Activated T-helper 1 cell treated with Interleukin-2 at 50 U/mL for 16 hours (primary cell): ENCODE results near the gene ORM1.

Source experiments
- DNase-seq: peaks from one replicate; pipeline ENCODE4 v3.0.0-alpha.2; 2020; ENCODE audit warnings: low read depth

Gene ORM1

DNA sequence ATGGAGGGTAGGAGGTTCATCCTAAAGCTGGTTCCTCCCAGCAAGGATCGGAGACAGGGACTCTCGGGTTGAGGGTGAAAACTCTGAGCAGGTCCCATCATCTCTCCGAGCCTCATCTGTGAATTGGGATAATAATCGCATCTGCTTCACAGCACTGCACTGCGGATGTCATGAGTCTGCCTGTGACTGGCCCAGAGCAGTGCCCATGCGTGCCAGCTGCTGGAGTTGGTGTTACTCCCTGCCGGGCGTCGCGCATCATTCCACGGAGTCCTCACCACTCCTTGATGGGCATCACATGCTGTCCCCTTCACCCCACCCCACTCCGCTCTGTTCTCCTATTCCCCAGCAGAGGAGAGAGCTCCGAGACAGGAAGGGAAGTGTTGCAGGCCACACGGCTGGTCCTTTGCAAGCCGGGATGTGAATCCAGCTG is 35.1 kb upstream of the ORM1 start:
- no peak for DNase-seq

- DNase-seq: no peak
Observed at GRCh38 chr9:114288193-114289091, 34.5 kb upstream of the ORM1 start.

DNA sequence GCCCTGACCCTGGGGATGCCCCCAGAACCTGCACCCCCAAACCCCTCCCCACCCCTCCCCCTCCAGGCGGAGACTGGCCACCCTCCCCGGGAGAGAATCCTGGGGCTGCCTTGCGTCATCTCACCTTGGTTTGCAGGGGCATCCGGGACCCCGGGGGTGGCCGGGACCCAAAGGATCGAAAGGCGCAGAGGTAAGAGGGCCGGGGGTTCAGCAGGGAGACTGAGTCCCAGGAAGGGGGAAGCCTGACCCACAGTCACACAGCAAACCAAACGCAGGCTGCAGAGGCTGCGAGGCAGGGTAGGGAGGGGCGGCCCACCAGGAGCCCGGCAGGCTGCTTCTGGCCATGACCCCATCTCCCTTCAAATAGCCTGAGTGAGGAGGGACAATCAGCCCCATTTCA is 33.8 kb upstream of the ORM1 start:
- no peak for DNase-seq

DNA sequence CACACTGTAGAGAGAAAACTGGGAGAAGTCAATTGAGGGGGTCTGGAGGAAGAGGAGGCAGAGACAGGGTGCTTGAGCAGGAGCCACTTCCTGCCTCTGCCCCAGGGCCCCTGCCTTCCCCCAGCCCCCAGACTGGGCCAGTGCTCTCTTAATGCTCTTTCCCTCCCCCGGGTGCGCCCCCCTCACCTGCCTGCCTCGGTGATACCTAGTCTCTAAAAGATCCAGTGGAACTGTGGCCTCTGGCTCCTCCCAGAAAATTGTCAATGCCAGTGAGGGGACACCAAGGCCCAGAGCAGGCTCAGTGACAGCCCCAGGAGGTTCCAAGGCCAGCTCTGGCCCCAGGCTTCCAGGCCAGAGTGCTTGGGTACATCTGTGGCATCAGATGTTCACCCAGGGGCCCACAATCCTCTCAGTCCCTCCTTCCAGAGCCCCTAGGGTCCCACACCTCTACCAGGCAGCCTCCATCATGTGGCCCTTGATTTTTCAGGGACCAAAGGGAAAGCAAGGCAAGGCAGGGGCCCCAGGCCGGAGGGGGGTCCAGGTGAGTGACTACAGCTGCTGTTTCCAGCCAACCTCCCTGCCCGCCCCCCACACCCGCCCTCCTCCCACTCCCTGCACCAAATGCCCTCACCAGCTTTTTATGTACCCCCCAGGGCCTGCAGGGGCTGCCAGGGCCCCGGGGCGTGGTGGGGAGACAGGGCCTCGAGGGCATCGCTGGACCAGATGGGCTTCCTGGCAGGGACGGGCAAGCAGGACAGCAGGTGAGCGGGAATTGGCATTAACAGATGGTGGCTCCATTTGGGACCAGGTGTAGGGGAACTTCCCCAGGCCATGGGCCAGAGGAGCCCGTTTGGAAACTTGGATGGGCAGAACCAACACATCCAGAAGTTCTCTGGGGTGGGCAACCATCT is 33.1 kb upstream of the ORM1 start:
- DNase-seq: no peak

DNA sequence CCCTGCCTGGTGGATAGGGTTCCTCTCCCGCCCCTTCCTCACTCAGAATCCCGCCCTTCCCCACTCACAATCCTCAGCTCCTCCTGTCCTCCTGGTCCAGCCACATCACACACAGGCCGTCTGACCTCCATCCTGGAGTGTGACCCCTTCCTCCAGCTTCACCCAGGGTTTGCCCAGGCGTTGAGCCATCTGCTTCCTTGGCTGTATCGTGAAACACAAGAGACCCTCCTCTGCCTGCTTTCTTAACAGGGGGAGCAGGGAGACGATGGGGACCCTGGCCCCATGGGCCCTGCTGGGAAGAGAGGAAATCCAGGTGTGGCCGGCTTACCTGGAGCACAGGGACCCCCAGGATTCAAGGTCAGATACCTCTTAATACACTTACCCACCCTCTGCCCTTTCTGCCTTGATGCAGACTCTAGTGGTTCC is 32.3 kb upstream of the ORM1 start:
- DNase-seq: no peak

DNA sequence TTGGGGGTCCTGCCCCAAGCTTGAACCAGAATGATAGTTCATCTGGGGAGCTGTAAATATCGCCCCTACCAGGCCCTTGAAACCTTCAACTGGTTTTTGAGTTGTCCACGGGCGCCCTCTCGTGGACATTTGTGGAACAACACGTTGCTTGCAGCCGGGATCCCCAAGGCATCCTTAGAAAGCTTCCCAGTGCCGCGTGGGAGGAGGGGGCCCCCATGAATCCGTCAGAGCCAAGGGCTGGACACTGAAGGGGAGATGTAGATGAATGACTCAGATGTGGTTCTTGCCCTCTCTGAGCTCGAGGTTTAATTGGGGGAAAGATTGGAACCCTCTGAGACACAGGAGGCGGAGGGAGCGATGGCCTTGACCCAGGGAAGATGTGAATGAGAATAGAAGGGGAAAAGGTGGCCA is 31.8 kb upstream of the ORM1 start:
- DNase-seq: peak; percentile 52

- no peak for DNase-seq
Observed at GRCh38 chr9:114291886-114292590, 30.9 kb upstream of the ORM1 start.

DNA sequence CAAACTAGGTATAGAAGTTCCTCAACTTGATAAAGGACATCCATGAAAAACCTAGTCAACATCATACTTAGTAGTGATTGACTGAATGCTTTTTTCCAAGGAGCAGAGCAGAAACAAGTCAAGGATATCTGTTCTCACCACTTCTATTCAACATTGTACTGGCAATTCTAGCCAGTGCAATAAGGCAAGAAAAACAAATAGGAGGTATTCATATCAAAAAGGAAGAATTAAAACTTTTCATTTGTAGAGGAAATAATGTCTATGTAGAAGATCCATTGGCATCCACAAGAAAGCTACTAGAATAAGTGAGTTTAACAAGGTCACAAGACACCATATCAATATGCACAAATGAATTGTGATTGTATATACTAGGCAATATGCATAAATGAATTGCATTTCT is 28.2 kb upstream of the ORM1 start:
- no peak for DNase-seq

DNA sequence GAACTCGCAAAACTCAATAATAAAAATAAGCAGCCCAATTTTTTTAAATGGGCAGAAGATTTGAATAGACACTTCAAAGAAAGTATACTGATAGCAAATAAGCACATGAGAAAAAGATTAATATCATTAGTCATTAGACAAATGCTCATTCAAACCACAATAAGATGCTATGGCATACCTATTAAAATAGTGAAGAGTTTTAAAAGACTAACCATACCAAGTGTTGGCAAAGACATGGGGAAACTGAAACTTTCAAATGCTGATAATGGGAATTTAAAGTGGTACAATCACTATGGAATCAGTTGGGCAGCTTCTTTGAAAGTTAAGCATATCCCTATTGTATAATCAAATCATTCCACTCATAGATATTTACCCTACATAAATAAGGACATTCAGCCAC is 26.6 kb upstream of the ORM1 start:
- no peak for DNase-seq

- DNase-seq: no peak
Observed at GRCh38 chr9:114299286-114300152, 23.4 kb upstream of the ORM1 start.

GRCh38 chr9:114300153-114300845 is 22.6 kb upstream of the ORM1 start:
- DNase-seq: no peak

DNA sequence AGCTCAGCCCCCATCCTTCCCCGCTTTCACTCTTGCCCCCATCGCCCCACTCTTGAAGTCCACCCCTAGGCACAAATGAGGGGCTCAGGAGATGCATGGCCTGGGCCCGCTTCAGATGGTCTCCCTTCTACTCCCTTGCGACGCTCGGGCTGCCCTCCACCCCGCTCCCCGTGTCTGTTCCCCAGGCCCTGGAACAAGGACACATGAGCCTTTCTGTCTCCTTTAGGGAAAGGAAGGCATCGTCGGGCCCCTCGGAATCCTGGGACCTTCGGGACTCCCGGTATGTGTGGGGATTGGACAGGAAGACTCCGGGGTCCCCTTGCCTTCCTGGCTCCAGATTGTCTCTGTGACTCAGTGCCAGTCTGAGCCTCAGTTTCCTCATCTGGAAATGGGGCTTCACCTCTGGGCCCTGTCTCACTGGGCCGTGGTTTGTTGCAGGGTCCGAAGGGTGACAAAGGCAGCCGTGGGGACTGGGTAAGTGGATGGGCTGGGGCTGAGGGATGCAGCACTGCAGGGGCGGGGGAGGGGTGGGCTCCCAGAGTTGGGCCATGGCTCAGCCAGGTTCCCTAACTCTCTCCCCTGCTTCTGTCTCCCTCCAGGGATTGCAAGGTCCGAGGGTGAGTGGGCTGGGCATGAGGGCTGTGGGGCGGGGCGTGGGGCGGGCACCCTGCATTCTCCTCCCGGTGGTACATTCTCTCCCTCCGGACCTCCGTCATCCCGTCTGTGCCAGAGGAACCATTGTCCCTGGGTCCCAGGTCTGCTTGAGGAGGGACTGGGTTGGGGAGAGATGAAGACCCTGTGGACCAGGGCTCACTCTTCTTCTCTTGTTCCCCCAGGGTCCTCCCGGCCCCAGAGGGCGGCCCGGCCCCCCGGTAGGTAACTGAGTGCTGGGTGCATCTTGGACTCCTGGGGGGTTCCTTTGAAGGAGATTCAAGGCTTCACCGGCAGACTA is 21.8 kb upstream of the ORM1 start:
- no peak for DNase-seq

DNA sequence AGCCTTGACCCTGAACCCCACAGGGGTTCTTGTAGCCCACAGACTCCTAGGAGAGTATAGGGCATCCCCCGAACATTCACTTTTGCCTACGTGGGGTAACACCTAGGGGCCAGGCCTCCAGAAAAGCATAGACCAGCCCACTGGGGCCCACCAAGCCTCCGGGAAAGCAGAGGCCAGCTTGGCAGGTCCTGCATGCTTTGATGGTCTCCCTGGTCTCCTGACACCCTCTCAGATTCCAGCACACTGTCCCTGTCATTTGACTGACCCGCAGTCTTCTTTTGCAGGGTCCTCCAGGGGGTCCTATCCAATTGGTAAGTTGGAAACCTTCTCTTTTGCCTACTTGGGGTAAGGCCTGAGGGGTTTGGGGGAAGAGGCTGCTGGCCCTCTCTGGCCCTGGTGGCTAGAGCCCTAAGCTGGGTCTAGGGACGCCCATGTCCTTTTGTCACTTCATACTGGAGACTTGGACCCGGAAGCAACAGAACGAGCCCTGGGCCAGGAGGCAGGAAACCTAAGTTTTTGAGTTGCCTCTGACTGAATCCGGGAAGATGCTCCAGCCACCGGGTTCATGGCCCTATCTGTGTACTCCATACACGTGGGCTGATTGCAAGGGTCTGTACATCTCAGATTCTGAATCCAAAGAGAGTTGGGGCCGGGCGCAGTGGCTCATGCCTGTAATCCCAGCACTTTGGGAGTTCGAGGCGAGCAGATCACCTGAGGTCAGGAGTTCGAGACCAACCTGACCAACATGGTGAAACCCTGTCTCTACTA is 20.9 kb upstream of the ORM1 start:
- no peak for DNase-seq

- no peak for DNase-seq
Observed at GRCh38 chr9:114302727-114303126, 20.2 kb upstream of the ORM1 start.

DNA sequence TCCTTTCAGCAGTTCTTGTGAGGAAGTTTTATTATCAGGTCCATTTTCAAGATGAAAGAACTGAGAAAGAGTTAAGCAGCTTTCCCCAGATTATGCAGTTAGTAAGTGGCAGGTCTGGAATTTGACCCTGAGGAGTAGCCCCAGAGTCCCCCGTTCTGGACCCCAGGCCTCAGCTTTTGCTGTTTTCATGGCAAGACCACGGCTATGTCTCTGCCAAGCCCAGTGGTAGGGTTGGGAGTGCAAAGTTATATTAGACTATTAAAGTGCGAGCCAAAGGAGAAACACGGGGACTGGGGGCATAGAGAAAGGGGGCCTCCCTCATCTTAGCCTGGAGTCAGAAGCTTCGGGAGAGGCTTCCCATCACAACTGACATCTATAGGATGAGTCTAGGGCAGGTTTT is 19.3 kb upstream of the ORM1 start:
- DNase-seq: no peak

GRCh38 chr9:114303977-114304376 is 18.9 kb upstream of the ORM1 start:
- DNase-seq: no peak

DNA sequence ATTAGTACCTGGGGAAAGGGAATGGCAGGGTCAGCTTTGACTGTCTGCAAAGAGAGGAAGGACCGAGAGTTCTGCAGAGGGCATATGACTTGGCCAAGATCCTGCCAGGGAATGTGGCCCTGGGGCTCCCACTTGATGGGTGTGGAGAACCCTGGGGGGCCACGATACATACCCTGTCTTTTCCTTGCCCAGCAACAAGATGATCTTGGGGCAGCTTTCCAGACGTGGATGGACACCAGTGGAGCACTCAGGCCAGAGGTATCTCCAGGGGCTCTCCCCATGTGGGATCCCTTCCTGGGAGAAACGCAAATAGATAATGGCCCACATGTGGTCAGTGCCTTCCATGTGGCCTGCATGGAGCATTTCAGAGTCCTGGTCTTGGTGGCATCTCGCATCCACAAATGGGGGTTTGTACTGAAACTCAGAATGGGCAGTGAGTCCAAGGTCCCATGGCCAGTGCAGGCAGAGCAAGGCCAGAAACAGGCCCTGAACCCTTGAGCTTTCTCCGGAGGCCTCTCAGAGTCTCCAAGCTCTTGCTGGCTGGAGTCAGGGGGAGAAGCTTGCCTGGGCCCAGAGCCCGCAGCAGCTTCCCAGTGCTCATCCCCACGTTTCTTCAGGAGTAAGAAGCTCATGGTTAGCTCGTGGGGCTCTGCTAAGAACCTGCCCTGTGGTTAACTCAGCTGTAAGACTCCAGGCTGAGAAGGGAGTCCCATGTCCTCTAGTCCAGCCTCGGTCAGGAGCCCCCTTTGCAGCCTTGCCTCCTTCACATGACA is 18.3 kb upstream of the ORM1 start:
- DNase-seq: no peak

DNA sequence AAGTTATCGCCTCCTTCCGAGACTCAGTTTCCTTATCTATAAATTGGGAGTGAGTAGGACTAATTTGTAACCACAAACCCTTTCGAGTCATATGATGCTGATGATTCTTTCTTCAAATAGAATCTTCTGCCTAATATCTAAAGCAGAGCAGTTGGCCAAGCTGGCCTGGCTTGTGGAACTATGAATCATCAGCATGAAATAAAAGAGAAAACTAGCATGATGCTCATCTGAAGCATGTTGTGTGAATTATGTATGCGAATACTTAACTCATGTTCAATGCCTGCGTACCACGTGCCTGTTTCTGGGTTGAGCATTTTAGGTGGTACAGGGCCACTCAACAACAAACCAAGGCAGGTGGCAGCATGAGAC is 15.0 kb upstream of the ORM1 start:
- no peak for DNase-seq
